ENCODE measurements around the gene ADAMTS17. TPM values are rescaled to one million over a fixed set of nuclear protein-coding genes. Genes with fewer than 3 reads are reported as not detected.
"Not testable (repeated sequence)": the region's sequence is repeated elsewhere in the genome, so short reads cannot be mapped to it uniquely, and the experiment has no call there.

The ADAMTS17 gene
- total RNA-seq, 4 donors from 2014 or later, result 7.2 to 15.1 (median 8.9) TPM

DNA sequence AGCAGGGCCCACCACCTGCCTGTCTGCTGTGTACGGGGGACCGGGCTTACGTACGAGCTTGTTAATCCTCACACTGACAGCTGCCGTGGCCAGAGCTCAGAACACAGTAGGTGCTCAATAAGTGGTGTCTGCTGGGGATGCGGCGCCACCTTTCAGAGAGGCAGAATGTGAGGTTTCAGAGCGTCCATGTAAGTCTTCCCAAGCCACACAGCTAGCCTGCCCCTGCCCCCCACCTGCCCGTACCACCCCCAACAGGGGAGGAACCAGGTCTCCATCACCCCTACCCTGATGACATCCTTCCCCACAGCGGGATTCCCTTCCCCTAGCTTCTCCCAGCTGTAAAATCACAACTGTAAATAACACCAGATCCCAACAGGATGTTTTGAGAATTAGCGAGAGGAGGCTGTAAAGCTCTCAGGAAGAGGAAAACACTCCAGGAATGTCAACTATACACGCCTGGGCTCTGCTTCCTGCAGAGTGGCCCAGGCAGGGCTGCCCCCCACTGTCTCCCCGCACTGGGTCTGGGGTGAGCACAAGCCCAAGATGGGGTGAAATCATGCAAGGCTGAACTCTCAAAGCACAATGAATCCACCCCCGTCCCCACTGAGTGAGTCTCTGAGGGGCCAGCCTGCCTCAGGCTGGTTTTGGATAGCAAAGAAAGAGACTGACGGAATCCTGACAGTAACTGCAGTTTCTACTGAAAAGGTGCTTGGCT is 358.4 kb downstream of the ADAMTS17 start:
- no peaks in the 10 kb centered on the region for H3K27me3 ChIP-seq
- H3K9me3 ChIP-seq, result no peaks in the 10 kb centered on the region
- no peak for DNase-seq
- no peak for TF ChIP-seq POLR2A (IDR thresholded peaks at IDR 0.05)
- TF ChIP-seq, protein P1, sequence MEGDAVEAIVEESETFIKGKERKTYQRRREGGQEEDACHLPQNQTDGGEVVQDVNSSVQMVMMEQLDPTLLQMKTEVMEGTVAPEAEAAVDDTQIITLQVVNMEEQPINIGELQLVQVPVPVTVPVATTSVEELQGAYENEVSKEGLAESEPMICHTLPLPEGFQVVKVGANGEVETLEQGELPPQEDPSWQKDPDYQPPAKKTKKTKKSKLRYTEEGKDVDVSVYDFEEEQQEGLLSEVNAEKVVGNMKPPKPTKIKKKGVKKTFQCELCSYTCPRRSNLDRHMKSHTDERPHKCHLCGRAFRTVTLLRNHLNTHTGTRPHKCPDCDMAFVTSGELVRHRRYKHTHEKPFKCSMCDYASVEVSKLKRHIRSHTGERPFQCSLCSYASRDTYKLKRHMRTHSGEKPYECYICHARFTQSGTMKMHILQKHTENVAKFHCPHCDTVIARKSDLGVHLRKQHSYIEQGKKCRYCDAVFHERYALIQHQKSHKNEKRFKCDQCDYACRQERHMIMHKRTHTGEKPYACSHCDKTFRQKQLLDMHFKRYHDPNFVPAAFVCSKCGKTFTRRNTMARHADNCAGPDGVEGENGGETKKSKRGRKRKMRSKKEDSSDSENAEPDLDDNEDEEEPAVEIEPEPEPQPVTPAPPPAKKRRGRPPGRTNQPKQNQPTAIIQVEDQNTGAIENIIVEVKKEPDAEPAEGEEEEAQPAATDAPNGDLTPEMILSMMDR (IDR thresholded peaks at IDR 0.05), result no peak
- no peak overlapping the region for H3K4me3 ChIP-seq
- H3K36me3 ChIP-seq, result no peaks in the 10 kb centered on the region
- H3K4me1 ChIP-seq, result no peaks in the 10 kb centered on the region
- no peak overlapping the region for H3K27ac ChIP-seq

DNA sequence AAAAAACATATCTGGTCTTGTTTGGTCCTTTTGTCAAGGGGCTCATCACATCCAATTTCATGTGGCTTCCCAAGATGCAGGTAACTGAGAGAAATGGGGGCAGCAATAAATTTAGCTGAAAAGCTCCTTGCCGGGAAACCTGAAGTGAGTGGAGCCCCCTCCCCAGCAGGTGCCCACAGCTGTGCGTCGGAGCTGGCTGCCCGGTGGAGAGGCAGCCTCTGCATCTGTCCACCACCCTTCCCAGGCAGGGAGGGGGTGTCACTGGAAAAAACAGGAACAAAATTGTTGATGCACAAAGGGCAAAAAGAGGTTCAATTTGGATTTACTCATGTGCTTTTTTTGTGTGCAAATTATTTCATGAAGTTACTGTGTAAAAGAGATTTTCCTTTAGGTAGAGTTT is 359.1 kb downstream of the ADAMTS17 start:
- Histone ChIP-seq H3K4me3 (no peak overlapping the region), H3K27me3 (no peaks in the 10 kb centered on the region), H3K9me3 (no peaks in the 10 kb centered on the region), H3K4me1 (no peaks in the 10 kb centered on the region), H3K27ac (no peak overlapping the region), H3K36me3 (no peaks in the 10 kb centered on the region)
- no peak for TF ChIP-seq POLR2A (IDR thresholded peaks at IDR 0.05)
- TF ChIP-seq, protein P1 (IDR thresholded peaks at IDR 0.05), result no peak
- DNase-seq, result no peak

DNA sequence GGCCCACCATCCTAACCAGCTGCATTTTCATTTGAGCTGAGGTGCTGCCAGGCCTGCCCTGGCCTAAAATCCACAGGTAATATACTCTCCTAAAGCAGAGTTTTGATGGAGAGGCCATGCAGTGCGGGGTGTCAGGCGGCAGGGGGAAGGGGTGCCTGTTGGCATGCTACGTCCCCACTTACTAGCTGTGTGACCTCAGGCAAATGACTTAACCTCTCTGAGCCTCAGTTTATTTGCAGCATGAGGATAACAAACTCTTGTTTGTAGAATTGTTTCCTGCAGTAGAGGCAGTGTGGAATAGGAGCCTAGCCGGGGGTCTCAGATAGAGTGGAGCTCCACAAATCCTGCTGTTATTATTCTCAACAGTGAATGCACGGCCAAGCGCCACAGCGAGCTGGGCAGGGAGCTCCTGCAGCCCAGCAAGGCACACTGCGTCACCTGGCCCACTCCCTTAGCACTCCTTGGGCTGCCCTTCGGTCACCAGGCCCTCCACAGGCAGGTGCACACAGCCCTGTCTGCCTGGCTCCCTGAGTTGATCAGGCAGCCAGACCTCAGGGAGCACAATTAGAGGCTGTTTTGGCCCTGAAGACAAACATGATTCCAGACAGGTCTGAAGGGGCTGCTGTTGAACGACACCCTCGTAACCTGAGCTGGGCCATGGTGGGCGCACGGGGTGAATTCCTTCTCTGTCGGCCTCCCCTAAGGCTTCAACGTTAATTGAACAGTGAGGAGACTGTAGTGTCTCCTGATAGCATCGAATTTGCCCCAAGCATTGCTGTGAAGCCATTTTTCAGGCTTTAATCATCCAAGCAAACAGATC is 359.7 kb downstream of the ADAMTS17 start:
- no peak for TF ChIP-seq POLR2A (IDR thresholded peaks at IDR 0.05)
- TF ChIP-seq, protein P1 (IDR thresholded peaks at IDR 0.05), result no peak

DNA sequence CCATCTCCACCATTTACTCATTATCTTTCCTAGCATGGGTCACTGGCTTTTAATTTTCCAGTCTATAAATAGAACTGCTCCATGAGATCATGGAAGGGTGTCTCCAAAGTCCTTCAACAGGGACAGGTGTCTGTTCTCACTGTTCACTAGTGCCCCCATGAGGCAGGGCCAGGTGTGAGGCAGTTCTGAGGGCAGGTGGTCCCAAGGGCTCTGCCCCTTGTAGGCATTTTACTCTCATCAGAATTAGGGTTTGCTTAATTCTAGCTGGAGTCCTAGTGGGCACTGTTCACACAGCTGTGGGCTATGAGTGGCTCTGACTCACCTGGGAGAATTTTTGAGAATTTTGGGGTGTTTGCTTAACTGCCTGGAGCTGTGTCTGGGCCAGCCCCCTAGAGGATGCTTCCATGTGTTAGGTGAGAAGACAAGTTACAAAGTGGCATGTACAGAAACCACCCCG is 360.6 kb downstream of the ADAMTS17 start:
- Histone ChIP-seq H3K36me3 (no peaks in the 10 kb centered on the region), H3K4me3 (no peak overlapping the region), H3K9me3 (no peaks in the 10 kb centered on the region), H3K27me3 (no peaks in the 10 kb centered on the region), H3K4me1 (no peaks in the 10 kb centered on the region), H3K27ac (no peak overlapping the region)
- TF ChIP-seq, protein P1 (IDR thresholded peaks at IDR 0.05), result no peak
- no peak for TF ChIP-seq POLR2A (IDR thresholded peaks at IDR 0.05)
- DNase-seq, result no peak

More for the DNA sequence above, 359.7 kb downstream of the ADAMTS17 start:
- Histone ChIP-seq H3K4me3 (no peak overlapping the region), H3K36me3 (no peaks in the 10 kb centered on the region), H3K27ac (no peak overlapping the region), H3K9me3 (no peaks in the 10 kb centered on the region), H3K27me3 (no peaks in the 10 kb centered on the region), H3K4me1 (no peaks in the 10 kb centered on the region)
- no peak for DNase-seq

DNA sequence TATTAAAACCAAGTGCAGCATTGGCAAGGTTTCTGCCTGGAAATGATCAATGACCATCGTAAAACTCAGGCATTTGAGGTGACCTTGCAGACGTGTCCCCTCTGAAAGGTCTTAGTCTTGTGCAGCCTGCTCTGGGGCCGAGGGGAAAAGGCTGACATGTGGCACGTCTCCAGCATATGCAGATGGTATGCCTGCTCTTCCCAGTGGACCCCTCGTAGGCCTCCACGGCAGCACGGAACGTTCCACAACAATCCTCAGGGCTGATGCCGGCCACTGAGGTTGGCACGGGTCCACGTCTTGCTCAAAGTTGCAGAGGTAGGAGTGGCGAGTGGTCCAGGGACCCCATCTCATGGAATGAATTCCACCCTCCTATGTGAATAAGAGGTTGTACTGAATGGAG is 361.0 kb downstream of the ADAMTS17 start:
- H3K27ac ChIP-seq, result no peak overlapping the region
- no peak overlapping the region for H3K4me3 ChIP-seq
- H3K9me3 ChIP-seq, result no peaks in the 10 kb centered on the region
- no peaks in the 10 kb centered on the region for H3K4me1 ChIP-seq
- no peak for TF ChIP-seq POLR2A (IDR thresholded peaks at IDR 0.05)
- TF ChIP-seq, protein P1 (IDR thresholded peaks at IDR 0.05), result no peak
- no peaks in the 10 kb centered on the region for H3K36me3 ChIP-seq
- no peaks in the 10 kb centered on the region for H3K27me3 ChIP-seq
- no peak for DNase-seq

DNA sequence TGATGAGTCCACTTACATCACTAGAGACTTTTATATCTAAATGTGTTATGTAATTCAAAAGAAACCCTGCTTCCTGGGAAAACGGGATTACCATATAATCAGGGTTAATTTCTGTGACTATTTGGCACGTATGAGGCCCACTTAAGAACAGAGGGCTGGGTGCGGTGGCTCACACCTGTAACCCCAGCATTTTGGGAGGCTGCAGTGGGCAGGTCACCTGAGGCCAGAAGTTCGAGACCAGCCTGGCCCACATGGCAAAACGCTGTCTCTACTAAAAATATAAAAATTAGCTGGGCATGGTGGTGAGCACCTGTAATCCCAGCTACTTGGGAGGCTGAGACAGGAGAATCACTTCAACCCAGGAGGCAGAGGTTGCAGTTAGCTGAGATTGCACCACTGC is 361.9 kb downstream of the ADAMTS17 start:
- not testable (repeated sequence) for H3K27me3 ChIP-seq, H3K9me3 ChIP-seq, H3K4me3 ChIP-seq, H3K4me1 ChIP-seq, H3K27ac ChIP-seq, DNase-seq, H3K36me3 ChIP-seq
